Thoracic aorta (tissue), 2 donors: Measurements from ENCODE around the gene ADM. TPM values are rescaled to one million over a fixed set of nuclear protein-coding genes. Genes with fewer than 3 reads are reported as not detected.

Source experiments
- ATAC-seq: fragments of 150-250 bp; one replicate; pipeline ENCODE4 v1.8.0; 2017; ENCODE audit warnings: low read depth; ENCODE audit not compliant: insufficient number of reproducible peaks, low FRiP score
- DNase-seq: peaks from one replicate; pipeline ENCODE4 v3.0.0-alpha.2; 2020; ENCODE audit warnings: low spot score
- H3K27ac ChIP-seq, 2 donors: fragments of 200-600 bp; sonication (generic); 1 replicate in 1 of 2; 2 replicates in 1 of 2; pipeline ENCODE4 v1.5.1; 2016; ENCODE audit warnings: mild to moderate bottlenecking in 2 of 2, moderate library complexity in 2 of 2
- H3K27me3 ChIP-seq: fragments of 200-600 bp; sonication (generic); replicated peaks from 2 replicates; pipeline ENCODE4 v1.6.0; 2016; ENCODE audit warnings: mild to moderate bottlenecking; ENCODE audit not compliant: insufficient read depth
- H3K36me3 ChIP-seq: fragments of 200-600 bp; sonication (generic); one replicate; pipeline ENCODE4 v1.5.1; 2016
- H3K4me1 ChIP-seq, 2 donors: fragments of 200-600 bp; sonication (generic); 1 replicate in 1 of 2; 2 replicates in 1 of 2; pipeline versions ENCODE4 v1.5.1 to v1.6.0; 2016; ENCODE audit warnings: low read depth in 2 of 2, mild to moderate bottlenecking in 1 of 2; ENCODE audit not compliant: control insufficient read depth in 1 of 2
- H3K4me3 ChIP-seq: fragments of 200-600 bp; sonication (generic); 2 replicates; pipeline ENCODE4 v1.5.1; 2016; ENCODE audit warnings: mild to moderate bottlenecking
- H3K9me3 ChIP-seq: fragments of 200-600 bp; sonication (generic); 2 replicates; pipeline ENCODE4 v1.5.1; 2016
- total RNA-seq, 2 donors: library from RNA; depleted of rRNA; stranded (reverse); fragments of >200 nt; gene quantifications; one replicate each; pipeline versions ENCODE4 v1.1.0 to v1.2.3, GENCODE V29; 2016
- TF ChIP-seq, protein P1 (sequence below): fragments of 200-600 bp; sonication (generic); IDR thresholded peaks from one replicate; pipeline ENCODE4 v1.5.1; 2019; ENCODE audit warnings: antibody characterized with exemption

Gene ADM
- total RNA-seq, 2 donors from 2014 or later: 50.0 to 193 TPM

GRCh38 chr11:10319702-10320558, 15.1 kb downstream of the ADM start:
- H3K27me3 ChIP-seq: no peaks in the 10 kb centered on the region
- peak overlapping the region in 1 of 2 donors; percentile 89 for H3K27ac ChIP-seq
- no peak overlapping the region for H3K4me3 ChIP-seq
- no peak for DNase-seq
- TF ChIP-seq, protein P1, sequence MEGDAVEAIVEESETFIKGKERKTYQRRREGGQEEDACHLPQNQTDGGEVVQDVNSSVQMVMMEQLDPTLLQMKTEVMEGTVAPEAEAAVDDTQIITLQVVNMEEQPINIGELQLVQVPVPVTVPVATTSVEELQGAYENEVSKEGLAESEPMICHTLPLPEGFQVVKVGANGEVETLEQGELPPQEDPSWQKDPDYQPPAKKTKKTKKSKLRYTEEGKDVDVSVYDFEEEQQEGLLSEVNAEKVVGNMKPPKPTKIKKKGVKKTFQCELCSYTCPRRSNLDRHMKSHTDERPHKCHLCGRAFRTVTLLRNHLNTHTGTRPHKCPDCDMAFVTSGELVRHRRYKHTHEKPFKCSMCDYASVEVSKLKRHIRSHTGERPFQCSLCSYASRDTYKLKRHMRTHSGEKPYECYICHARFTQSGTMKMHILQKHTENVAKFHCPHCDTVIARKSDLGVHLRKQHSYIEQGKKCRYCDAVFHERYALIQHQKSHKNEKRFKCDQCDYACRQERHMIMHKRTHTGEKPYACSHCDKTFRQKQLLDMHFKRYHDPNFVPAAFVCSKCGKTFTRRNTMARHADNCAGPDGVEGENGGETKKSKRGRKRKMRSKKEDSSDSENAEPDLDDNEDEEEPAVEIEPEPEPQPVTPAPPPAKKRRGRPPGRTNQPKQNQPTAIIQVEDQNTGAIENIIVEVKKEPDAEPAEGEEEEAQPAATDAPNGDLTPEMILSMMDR: no peak
- H3K36me3 ChIP-seq: no peaks in the 10 kb centered on the region
- peaks cover 18 to 61% of the 10 kb centered on the region in 2 donors for H3K4me1 ChIP-seq
- ATAC-seq: no peak
- H3K9me3 ChIP-seq: no peaks in the 10 kb centered on the region

DNA sequence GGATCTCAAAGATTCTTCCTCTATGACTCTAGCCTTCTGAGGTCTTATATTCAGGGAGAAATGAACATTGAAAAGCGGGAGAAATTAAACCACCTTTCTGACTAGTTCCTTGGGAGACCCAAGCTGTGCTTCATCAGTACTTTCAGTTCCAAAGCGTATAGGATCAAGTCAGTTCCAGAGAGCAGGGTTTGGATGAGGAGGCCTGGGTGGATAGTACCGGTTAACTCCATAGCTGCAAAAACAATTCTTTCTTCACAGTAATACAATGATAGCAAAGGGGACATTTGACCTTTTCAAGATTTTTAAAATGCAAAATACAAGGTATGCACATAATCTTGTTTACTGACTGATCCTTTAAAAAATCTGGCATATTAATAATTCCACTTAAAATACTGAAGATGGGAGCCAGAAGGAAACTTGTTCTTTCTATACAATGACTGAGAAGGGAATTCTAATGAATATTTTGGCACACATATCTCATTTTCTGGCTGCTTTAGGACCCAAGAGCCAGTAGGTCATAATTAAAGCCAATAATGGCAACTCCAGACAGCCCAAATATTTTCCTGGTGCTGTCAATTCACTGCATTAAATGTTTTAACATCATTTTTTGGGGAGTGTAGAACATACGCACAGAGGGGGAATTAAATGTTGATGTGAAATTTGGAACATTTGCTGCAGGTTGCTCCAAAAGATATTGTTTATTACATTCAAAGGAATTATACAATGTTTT, 16.0 kb downstream of the ADM start:
- no peaks in the 10 kb centered on the region for H3K36me3 ChIP-seq
- no peak for DNase-seq
- peaks cover 26 to 71% of the 10 kb centered on the region in 2 donors for H3K4me1 ChIP-seq
- no peaks in the 10 kb centered on the region for H3K9me3 ChIP-seq
- peak overlapping the region; percentile 89 for H3K27ac ChIP-seq
- no peak overlapping the region for H3K4me3 ChIP-seq
- TF ChIP-seq, protein P1: no peak
- no peaks in the 10 kb centered on the region for H3K27me3 ChIP-seq
- no peak for ATAC-seq

GRCh38 chr11:10322401-10322800, 17.5 kb downstream of the ADM start:
- peak; percentile 26 for ATAC-seq
- H3K27ac ChIP-seq: peak overlapping the region; percentile 89
- no peaks in the 10 kb centered on the region for H3K27me3 ChIP-seq
- no peaks in the 10 kb centered on the region for H3K9me3 ChIP-seq
- no peaks in the 10 kb centered on the region for H3K36me3 ChIP-seq
- TF ChIP-seq, protein P1: no peak
- H3K4me1 ChIP-seq: peaks cover 35 to 80% of the 10 kb centered on the region in 2 donors
- peak overlapping the region; percentile 57 for H3K4me3 ChIP-seq
- no peak for DNase-seq

DNA sequence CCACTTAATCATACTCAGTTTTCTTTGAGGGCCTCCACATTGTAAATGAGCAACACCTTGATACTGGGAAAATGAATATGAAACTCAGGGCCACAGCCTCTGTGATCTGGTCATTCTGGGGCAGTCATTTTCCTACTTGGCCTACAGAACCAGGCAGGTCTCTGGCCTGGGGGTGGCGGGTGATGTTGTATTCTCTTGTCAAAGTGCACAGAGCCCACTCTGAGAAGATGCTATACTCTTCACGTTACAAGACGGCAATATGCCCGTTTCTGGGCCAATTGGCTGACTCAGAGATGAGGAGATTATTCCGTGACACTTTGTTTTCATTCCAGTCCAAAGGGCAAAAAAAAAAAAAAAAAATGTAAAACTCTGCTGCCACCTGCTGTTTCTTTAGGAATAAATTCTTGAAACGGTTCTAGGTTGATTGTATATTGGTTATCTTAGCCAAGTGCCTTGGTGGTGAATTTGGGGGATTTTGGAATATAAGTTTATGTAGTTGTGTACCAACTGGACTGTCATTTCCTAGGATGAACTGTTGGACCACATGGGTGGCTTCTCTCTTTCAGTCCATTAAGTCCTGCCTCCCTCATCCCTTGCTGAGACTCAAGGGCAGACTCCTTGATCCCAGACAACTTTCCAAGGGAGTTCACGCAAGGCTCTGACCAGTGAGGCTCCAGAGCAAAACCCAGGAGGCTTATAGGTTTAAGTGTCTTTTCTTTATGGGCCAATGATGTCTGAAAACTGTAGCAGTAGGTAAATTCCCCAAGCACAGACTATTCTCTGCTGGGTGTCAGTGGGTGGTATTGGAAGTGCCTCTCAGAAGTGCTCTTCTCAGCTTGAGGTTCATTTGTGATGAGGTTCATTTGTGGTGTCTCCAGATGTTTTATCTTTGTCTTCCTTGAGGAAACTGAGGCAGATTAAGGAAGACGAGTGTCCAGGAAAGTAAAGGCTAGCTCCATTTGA, 18.2 kb downstream of the ADM start:
- DNase-seq (no peak), ATAC-seq (peak; percentile 73)
- Histone ChIP-seq H3K4me3 (peak overlapping the region; percentile 57), H3K9me3 (no peaks in the 10 kb centered on the region), H3K4me1 (peaks cover 40 to 85% of the 10 kb centered on the region in 2 donors), H3K27ac (peak overlapping the region; percentile 89), H3K27me3 (no peaks in the 10 kb centered on the region), H3K36me3 (no peaks in the 10 kb centered on the region)
- TF ChIP-seq, protein P1: peak; percentile 59
